Chondrocyte (in vitro differentiated cells): ENCODE measurements around the gene FILIP1L. TPM values are rescaled to one million over a fixed set of nuclear protein-coding genes. Genes with fewer than 3 reads are reported as not detected.

Source experiments
- DNase-seq: peaks from one replicate; pipeline ENCODE4 v3.0.0; 2021; ENCODE audit warnings: mixed read lengths, low spot score
- H3K27ac Mint-ChIP-seq: one replicate; pipeline ENCODE4 v1.8.0; 2021; ENCODE audit warnings: mild to moderate bottlenecking, moderate library complexity, mixed read lengths; ENCODE audit not compliant: unreplicated experiment
- H3K27me3 Mint-ChIP-seq: 2 replicates; pipeline ENCODE4 v1.8.0; 2021; ENCODE audit warnings: low read depth, mixed read lengths
- H3K36me3 Mint-ChIP-seq: 2 replicates; pipeline ENCODE4 v1.8.0; 2021; ENCODE audit warnings: low read depth, mixed read lengths
- H3K4me1 Mint-ChIP-seq: 2 replicates; pipeline ENCODE4 v1.8.0; 2021; ENCODE audit warnings: low read depth, mild to moderate bottlenecking, mixed read lengths
- H3K4me3 Mint-ChIP-seq: one replicate; pipeline ENCODE4 v1.8.0; 2021; ENCODE audit warnings: mild to moderate bottlenecking, moderate library complexity, mixed read lengths; ENCODE audit not compliant: unreplicated experiment
- H3K9me3 Mint-ChIP-seq: 2 replicates; pipeline ENCODE4 v1.8.0; 2021; ENCODE audit warnings: low read depth, mixed read lengths
- total RNA-seq: library from RNA; stranded (reverse); gene quantifications from 3 replicates; pipeline ENCODE4 v1.2.1, GENCODE V29; 2021
- TF ChIP-seq, protein P1 (sequence below): fragments of 200-600 bp; sonication (generic); IDR thresholded peaks from 2 replicates; pipeline ENCODE4 v1.5.0; 2021; ENCODE audit warnings: antibody characterized with exemption, mild to moderate bottlenecking, moderate library complexity

FILIP1L gene
- total RNA-seq, 1 donor from 2014 or later: 122 TPM

DNA sequence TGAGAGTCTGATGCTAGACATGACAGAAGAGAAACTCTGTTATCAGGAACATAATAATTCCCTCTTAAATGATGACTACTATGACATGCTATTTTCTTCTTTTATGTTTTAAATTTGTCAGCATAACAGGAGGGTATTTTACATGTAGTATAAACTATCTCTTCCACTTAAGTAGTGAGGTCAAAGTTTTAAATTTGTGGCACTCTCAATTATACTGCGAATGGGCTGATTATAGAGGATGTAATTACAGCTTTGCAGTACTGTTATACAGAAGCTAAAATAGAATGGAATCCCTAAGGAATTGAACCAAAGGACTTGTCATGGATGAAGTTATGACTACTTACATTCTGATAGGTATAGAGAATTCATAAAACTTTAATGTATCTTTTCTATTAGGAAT is 262.3 kb downstream of the FILIP1L start:
- Mint-ChIP-seq H3K27me3 (no peaks in the 10 kb centered on the region), H3K36me3 (peaks cover 15% of the 10 kb centered on the region), H3K4me3 (no peak overlapping the region), H3K9me3 (no peaks in the 10 kb centered on the region), H3K27ac (no peak overlapping the region), H3K4me1 (peaks cover 49% of the 10 kb centered on the region)
- no peak for DNase-seq
- TF ChIP-seq, protein P1, sequence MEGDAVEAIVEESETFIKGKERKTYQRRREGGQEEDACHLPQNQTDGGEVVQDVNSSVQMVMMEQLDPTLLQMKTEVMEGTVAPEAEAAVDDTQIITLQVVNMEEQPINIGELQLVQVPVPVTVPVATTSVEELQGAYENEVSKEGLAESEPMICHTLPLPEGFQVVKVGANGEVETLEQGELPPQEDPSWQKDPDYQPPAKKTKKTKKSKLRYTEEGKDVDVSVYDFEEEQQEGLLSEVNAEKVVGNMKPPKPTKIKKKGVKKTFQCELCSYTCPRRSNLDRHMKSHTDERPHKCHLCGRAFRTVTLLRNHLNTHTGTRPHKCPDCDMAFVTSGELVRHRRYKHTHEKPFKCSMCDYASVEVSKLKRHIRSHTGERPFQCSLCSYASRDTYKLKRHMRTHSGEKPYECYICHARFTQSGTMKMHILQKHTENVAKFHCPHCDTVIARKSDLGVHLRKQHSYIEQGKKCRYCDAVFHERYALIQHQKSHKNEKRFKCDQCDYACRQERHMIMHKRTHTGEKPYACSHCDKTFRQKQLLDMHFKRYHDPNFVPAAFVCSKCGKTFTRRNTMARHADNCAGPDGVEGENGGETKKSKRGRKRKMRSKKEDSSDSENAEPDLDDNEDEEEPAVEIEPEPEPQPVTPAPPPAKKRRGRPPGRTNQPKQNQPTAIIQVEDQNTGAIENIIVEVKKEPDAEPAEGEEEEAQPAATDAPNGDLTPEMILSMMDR: no peak

DNA sequence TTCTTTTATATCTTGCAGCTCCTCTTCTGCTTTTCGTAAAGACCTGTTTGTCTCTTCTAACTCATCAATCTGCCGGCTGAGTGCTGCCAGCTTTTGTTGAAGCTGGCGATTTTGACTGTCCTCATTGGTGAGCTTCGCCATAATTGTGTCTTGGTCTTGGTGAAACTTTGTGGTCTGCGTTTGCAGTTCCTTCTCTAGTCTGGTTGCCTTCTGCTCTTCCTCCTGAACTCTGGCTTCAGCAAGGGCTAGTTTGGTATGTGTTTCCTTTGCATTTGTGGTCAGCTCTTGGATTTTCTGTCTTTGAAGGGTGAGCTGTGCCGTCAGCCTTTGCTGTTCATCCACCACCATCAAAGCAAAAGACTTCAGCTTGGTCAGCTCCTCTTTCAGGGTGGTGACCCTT is 263.7 kb downstream of the FILIP1L start:
- TF ChIP-seq, protein P1: no peak
- no peak for DNase-seq
- no peaks in the 10 kb centered on the region for H3K9me3 Mint-ChIP-seq
- H3K36me3 Mint-ChIP-seq: peaks cover 17% of the 10 kb centered on the region
- peaks cover 37% of the 10 kb centered on the region for H3K4me1 Mint-ChIP-seq
- H3K4me3 Mint-ChIP-seq: no peak overlapping the region
- no peak overlapping the region for H3K27ac Mint-ChIP-seq
- H3K27me3 Mint-ChIP-seq: no peaks in the 10 kb centered on the region

DNA sequence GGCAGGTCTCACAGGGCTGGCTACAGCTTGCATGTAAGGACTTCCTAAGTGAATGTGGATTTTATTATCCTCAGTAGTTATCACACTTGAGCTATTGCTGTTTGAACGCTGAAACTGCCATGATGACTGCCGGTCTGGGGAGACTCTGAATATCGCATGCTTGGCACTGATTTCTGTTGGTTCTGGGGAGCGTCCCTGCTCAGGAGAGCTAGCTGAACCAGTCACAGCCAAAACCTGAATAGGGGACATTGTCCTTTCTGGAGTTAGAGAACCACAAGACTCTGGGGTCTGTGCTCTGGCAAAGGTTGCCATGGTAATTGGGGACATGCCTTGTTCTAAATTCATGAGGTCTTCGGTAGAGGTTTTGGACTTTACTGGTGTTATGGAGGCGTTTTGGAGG is 265.9 kb downstream of the FILIP1L start:
- no peaks in the 10 kb centered on the region for H3K9me3 Mint-ChIP-seq
- peak overlapping the region; percentile 39 for H3K27ac Mint-ChIP-seq
- no peak for DNase-seq
- H3K4me3 Mint-ChIP-seq: no peak overlapping the region
- H3K27me3 Mint-ChIP-seq: no peaks in the 10 kb centered on the region
- H3K36me3 Mint-ChIP-seq: peaks cover 15% of the 10 kb centered on the region
- TF ChIP-seq, protein P1: no peak
- peaks cover 38% of the 10 kb centered on the region for H3K4me1 Mint-ChIP-seq

DNA sequence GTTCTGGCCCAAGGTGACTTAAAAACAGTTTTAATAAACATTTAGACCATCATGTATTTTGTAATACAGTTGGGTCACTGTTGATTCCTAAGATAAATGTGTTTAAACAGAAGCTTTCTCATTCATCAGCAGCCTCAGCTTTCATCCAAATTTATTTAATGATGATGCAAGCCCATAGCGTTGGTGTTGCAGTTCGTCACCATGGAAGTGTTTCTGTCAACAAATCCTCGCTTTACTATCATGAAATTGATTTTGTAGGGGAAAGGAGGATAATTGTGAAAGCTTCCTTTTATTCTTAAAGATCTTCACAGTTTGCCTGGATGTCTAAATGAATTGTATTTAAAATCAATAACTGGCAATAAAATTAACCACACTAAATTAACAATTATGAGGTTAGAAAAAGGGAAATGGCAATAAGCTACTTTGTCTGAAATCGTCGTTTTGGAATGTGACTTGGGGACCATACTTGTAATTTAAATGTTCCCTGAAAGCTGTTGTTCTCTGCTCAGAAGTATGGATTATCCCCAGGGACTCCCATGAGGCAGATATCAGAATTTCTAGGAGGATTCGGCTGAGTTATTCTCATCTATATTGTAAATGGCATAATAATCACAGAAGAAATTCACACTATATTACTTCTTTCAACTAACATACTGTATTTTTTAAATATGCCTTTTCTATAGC is 267.7 kb downstream of the FILIP1L start:
- no peak for DNase-seq
- TF ChIP-seq, protein P1: no peak
- Mint-ChIP-seq H3K36me3 (peaks cover 7% of the 10 kb centered on the region), H3K27ac (peak overlapping the region; percentile 82), H3K9me3 (no peaks in the 10 kb centered on the region), H3K4me3 (no peak overlapping the region), H3K4me1 (peaks cover 33% of the 10 kb centered on the region), H3K27me3 (no peaks in the 10 kb centered on the region)

DNA sequence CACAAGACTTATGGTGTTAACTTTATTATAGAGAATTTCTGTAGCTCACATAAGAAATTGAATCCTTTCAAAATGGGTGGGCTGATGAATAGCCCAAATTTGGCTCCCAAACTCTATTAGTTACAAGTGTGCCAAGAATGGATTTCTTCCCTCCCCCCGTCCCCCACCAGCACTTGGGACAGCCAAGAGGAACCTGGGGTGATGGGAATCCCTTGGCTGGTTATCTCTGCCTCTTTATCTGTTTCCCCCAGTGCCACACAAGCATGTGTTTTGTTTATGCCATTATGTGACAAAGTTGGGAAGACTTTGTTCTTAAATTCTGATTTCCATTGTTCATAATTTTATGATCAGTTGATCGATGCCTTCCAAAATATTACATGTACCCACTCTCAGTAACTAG is 268.3 kb downstream of the FILIP1L start:
- no peak for DNase-seq
- H3K36me3 Mint-ChIP-seq: peaks cover 5% of the 10 kb centered on the region
- TF ChIP-seq, protein P1: no peak
- H3K4me3 Mint-ChIP-seq: no peak overlapping the region
- H3K27ac Mint-ChIP-seq: peak overlapping the region; percentile 82
- H3K4me1 Mint-ChIP-seq: peaks cover 31% of the 10 kb centered on the region
- H3K9me3 Mint-ChIP-seq: no peaks in the 10 kb centered on the region
- no peaks in the 10 kb centered on the region for H3K27me3 Mint-ChIP-seq
